K562 (cell line): Measurements from ENCODE around the gene ACSF3. TPM values are rescaled to one million over a fixed set of nuclear protein-coding genes. Genes with fewer than 3 reads are reported as not detected.

ENCODE experiments used
- ATAC-seq: fragments of 200-7000 bp; cut with Tn5 transposase; 3 replicates; pipeline ENCODE4 v1.9.1; 2020; ENCODE audit warnings: moderate library complexity
- BruUV-seq: library from RNA; stranded (reverse); fragments of 400-500 nt; replicated peaks from 2 replicates; lab custom pipeline; 2021; lab: Mats Ljungman, UMichigan
- CTCF ChIA-PET: fragments of 300-600 bp; formaldehyde crosslinking; extraction: SDS; loops from one replicate; lab custom pipeline; 2021; ENCODE audit warnings: low intra/inter-chr PET ratio; lab: Yijun Ruan, JAX
- POLR2A ChIA-PET: fragments of 300-600, 350-650 bp; sonication (Branson Sonifier 250); formaldehyde crosslinking; extraction: SDS; loops from one replicate; lab custom pipeline; 2021; ENCODE audit warnings: antibody characterized with exemption, inconsistent platforms; lab: Yijun Ruan, JAX
- DNase-seq, 4 experiments: peaks; one replicate each; pipeline versions ENCODE4 v3.0.0 to v3.0.0-alpha.2; 2011 to 2018; ENCODE audit warnings: low spot score in 3 of 4, mixed read lengths in 3 of 4; ENCODE audit errors: extremely low read depth in 1 of 4
- FAIRE-seq: peaks from 2 replicates; lab custom pipeline; 2011; peaks lifted over from hg19 to GRCh38; lab: Jason Lieb, UNC
- H2AFZ ChIP-seq: 2 replicates; pipeline ENCODE4 v1.6.0; 2011; ENCODE audit warnings: low read depth, low read length, control low read depth, inconsistent platforms
- H3K27ac ChIP-seq: fragments of 200-600 bp; 3 replicates; pipeline ENCODE4 v1.8.0; 2011; ENCODE audit warnings: low read depth, mild to moderate bottlenecking, control low read depth, inconsistent platforms, low read length, moderate library complexity, mixed read lengths; ENCODE audit errors: extremely low read depth
- H3K27me3 ChIP-seq, 2 experiments: fragments of 300-600 bp in 1 of 2; 2 replicates in 1 of 2; 3 replicates in 1 of 2; pipeline versions ENCODE4 v1.6.0 to v1.8.0; 2011; ENCODE audit warnings: inconsistent platforms in 2 of 2, low read length in 2 of 2, mild to moderate bottlenecking in 1 of 2, mixed read lengths in 1 of 2, moderate library complexity in 1 of 2; ENCODE audit not compliant: control insufficient read depth in 2 of 2, insufficient read depth in 2 of 2
- H3K36me3 ChIP-seq: fragments of 300-600 bp; 3 replicates; pipeline ENCODE4 v1.8.0; 2011; ENCODE audit warnings: mild to moderate bottlenecking, low read length, inconsistent platforms; ENCODE audit not compliant: control insufficient read depth, insufficient read depth
- H3K4me1 ChIP-seq, 2 experiments: fragments of 200-600 bp in 1 of 2; replicated peaks in 1 of 2; 2 replicates in 1 of 2; 3 replicates in 1 of 2; pipeline versions ENCODE4 v1.5.1 to v1.8.0; 2011; ENCODE audit warnings: inconsistent platforms in 2 of 2, low read length in 2 of 2, mild to moderate bottlenecking in 1 of 2, mixed read lengths in 1 of 2, moderate library complexity in 1 of 2; ENCODE audit not compliant: control insufficient read depth in 2 of 2, insufficient read depth in 2 of 2
- H3K4me2 ChIP-seq: 2 replicates; pipeline ENCODE4 v1.6.1; 2011; ENCODE audit warnings: low read length, control low read depth, inconsistent platforms, mixed read lengths; ENCODE audit not compliant: insufficient read depth
- H3K4me3 ChIP-seq: fragments of 200-600 bp; sonication (generic), shearing (Covaris generic); 2 replicates; pipeline ENCODE4 v1.5.1; 2016; ENCODE audit warnings: control low read depth, inconsistent platforms
- H3K79me2 ChIP-seq: fragments of 200-600 bp; 3 replicates; pipeline ENCODE4 v1.8.0; 2011; ENCODE audit warnings: low read length, inconsistent platforms; ENCODE audit not compliant: control insufficient read depth, insufficient read depth
- H3K9ac ChIP-seq, 2 experiments: 2 replicates each; pipeline versions ENCODE4 v1.6.0 to v1.6.1; 2011; ENCODE audit warnings: low read depth in 2 of 2, low read length in 2 of 2, control low read depth in 1 of 2, inconsistent platforms in 1 of 2, mild to moderate bottlenecking in 1 of 2, mixed read lengths in 1 of 2; ENCODE audit not compliant: insufficient read depth in 1 of 2
- H3K9me1 ChIP-seq: one replicate; pipeline ENCODE4 v1.6.0; 2011; ENCODE audit warnings: inconsistent platforms, mild to moderate bottlenecking, low read length, moderate library complexity; ENCODE audit not compliant: control insufficient read depth, insufficient read depth
- H3K9me3 ChIP-seq: replicated peaks from 2 replicates; pipeline ENCODE4 v1.5.1; 2011; ENCODE audit warnings: low read depth, low read length, inconsistent platforms; ENCODE audit not compliant: control insufficient read depth, insufficient read depth
- H4K20me1 ChIP-seq: replicated peaks from 2 replicates; pipeline ENCODE4 v1.6.1; 2011; ENCODE audit warnings: low read length, inconsistent platforms, mixed read lengths; ENCODE audit not compliant: control insufficient read depth, insufficient read depth
- ASH1L ChIP-seq: fragments of 450-650 bp; IDR thresholded peaks from 2 replicates; pipeline ENCODE4 v1.6.1; 2018; ENCODE audit warnings: borderline replicate concordance, mild to moderate bottlenecking, low read depth; ENCODE audit not compliant: partially characterized antibody
- CCNT2 ChIP-seq: IDR thresholded peaks from 2 replicates; pipeline ENCODE4 v1.6.1; 2011; ENCODE audit warnings: borderline replicate concordance, low read depth, mild to moderate bottlenecking, moderate library complexity, mixed read lengths, low read length; ENCODE audit not compliant: insufficient read length; ENCODE audit errors: extremely low read depth
- HDAC1 ChIP-seq, 2 experiments: fragments of 450-650 bp; IDR thresholded peaks; 2 replicates each; pipeline ENCODE4 v1.6.1; 2016 to 2017; ENCODE audit warnings: inconsistent platforms in 1 of 2, mild to moderate bottlenecking in 1 of 2, moderate library complexity in 1 of 2
- MAFK ChIP-seq: IDR thresholded peaks from 2 replicates; pipeline ENCODE4 v1.6.1; 2011; ENCODE audit warnings: low read length, improper control_type of control experiment
- NONO ChIP-seq, 2 experiments: fragments of 200-400 bp in 1 of 2; fragments of 450-650 bp in 1 of 2; formaldehyde crosslinking in 1 of 2; IDR thresholded peaks; 2 replicates each; pipeline ENCODE4 v1.6.1; 2017; ENCODE audit warnings: low read depth in 2 of 2, mild to moderate bottlenecking in 2 of 2, moderate library complexity in 2 of 2, low read length in 1 of 2
- SAFB ChIP-seq: fragments of 200-400 bp; formaldehyde crosslinking; IDR thresholded peaks from 2 replicates; pipeline ENCODE4 v1.6.1; 2017; ENCODE audit warnings: low read depth, low read length, borderline replicate concordance
- SIRT6 ChIP-seq: IDR thresholded peaks from one replicate; pipeline ENCODE4 v1.6.1; 2012; ENCODE audit warnings: low read depth, mild to moderate bottlenecking, control low read depth, inconsistent platforms, low read length, moderate library complexity
- ZFX ChIP-seq: sonication (generic); formaldehyde crosslinking; IDR thresholded peaks from 2 replicates; pipeline ENCODE4 v1.8.0; 2022; ENCODE audit warnings: mild to moderate bottlenecking, missing genetic modification reagents, moderate library complexity
- ZNF408 ChIP-seq: fragments of 250-450 bp; sonication (Bioruptor Pico); IDR thresholded peaks from 2 replicates; pipeline ENCODE4 v1.4.0; 2020; ENCODE audit warnings: low read depth, mild to moderate bottlenecking, moderate library complexity
- ZNF589 ChIP-seq: fragments of 200-800 bp; sonication (Bioruptor generic); IDR thresholded peaks from 2 replicates; pipeline ENCODE4 v1.6.1; 2016; ENCODE audit warnings: low read depth, missing genetic modification characterization, missing compliant biosample characterization
- WGBS: fragments of 100-300 bp; shearing (Covaris generic); methylation state at CpG from one replicate; pipeline ENCODE4 v1.1.6; 2016; ENCODE audit warnings: low coverage, mixed read lengths; ENCODE audit not compliant: insufficient coverage; ENCODE audit errors: missing lambda C conversion rate; 5-methylcytosine and 5-hydroxymethylcytosine counted together
- in situ Hi-C: fragments of 300-500 bp; cut with MboI; formaldehyde crosslinking; loops from 4 replicates; pipeline ENCODE4 v1.15.0; 2018; ENCODE audit warnings: inconsistent platforms, mixed read lengths
- intact Hi-C: fragments of 100-400 bp; cut with micrococcal nuclease; formaldehyde crosslinking; loops from 2 replicates; pipeline ENCODE4 v1.14.2; 2022
- polyA plus RNA-seq, 8 experiments: library from polyadenylated mRNA; depleted of rRNA in 4 of 8; stranded (reverse) in 5 of 8; unstranded in 3 of 8; fragments of >200 nt; fragmentation: Nextera tagmentation in 2 of 8; fragmentation: Illumina TruSeq in 1 of 8; extraction: Ambion mirVana in 2 of 8; extraction: Trizol in 1 of 8; gene quantifications; 2 replicates each; pipeline versions ENCODE4 v1.2.1 to v1.2.3, GENCODE V29; 2011 to 2014; ENCODE audit warnings: inconsistent platforms in 1 of 8, missing spikeins in 1 of 8
- total RNA-seq, 7 experiments: library from RNA; depleted of rRNA in 6 of 7; stranded (reverse); fragments of >200 nt in 6 of 7; fragmentation: Illumina TruSeq in 2 of 7; extraction: Trizol in 2 of 7; gene quantifications; 2 replicates each; pipeline versions ENCODE4 v1.2.1 to v1.2.3, GENCODE V29; 2011 to 2021; ENCODE audit warnings: low replicate concordance in 1 of 7
- TF ChIP-seq, protein P1 (sequence below): sonication (generic); formaldehyde crosslinking; IDR thresholded peaks from 2 replicates; pipeline ENCODE4 v1.8.0; 2022; ENCODE audit warnings: mild to moderate bottlenecking, missing genetic modification reagents
- TF ChIP-seq, protein P2 (sequence below): fragments of 250-450 bp; sonication (Bioruptor Pico); IDR thresholded peaks from 2 replicates; pipeline ENCODE4 v1.9.0; 2021; ENCODE audit warnings: mild to moderate bottlenecking, inconsistent platforms
- TF ChIP-seq, protein P3 (sequence below), 3 experiments: IDR thresholded peaks in 2 of 3; conservative IDR thresholded peaks in 1 of 3; 2 replicates each; pipeline ENCODE4 v1.5.1; 2011 to 2012; ENCODE audit warnings: low read length in 3 of 3, mild to moderate bottlenecking in 3 of 3, control low read depth in 2 of 3, improper control_type of control experiment in 1 of 3, inconsistent platforms in 1 of 3, low read depth in 1 of 3, mixed read lengths in 1 of 3, moderate library complexity in 1 of 3; ENCODE audit not compliant: insufficient read depth in 2 of 3

The ACSF3 gene
- total and polyA plus RNA-seq, 9 of the 15 experiments (the other 6 are each of a cell fraction or from before 2014, with no cell fraction given) = 0.77 to 32.8 (median 14.7) TPM

DNA sequence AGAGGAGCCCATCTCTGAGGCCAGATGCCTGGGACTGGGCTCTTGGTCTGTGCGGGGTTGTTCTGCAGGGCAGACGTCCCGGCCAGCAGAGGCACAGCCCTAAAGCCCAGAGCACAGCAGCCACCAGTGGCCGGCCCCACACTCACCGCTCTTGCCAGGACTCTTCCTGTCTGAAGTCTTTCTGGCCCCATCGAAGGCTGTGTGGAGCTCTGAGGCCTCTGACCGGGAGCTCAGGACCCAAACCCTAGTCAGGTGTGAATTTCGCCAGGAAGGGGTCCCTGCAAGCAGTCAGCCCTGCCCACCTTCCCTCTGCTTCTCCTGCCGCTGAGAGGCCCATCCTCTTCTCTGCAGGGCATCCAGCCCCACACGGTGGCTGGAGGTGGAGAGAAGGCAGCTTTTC is 10.7 kb downstream of the ACSF3 start (continued):
- TF ChIP-seq NONO (IDR thresholded peaks at IDR 0.05; ENCODE audit: low read depth in 2 of 2, low read length in 1 of 2) (no peak), ASH1L (no peak)

DNA sequence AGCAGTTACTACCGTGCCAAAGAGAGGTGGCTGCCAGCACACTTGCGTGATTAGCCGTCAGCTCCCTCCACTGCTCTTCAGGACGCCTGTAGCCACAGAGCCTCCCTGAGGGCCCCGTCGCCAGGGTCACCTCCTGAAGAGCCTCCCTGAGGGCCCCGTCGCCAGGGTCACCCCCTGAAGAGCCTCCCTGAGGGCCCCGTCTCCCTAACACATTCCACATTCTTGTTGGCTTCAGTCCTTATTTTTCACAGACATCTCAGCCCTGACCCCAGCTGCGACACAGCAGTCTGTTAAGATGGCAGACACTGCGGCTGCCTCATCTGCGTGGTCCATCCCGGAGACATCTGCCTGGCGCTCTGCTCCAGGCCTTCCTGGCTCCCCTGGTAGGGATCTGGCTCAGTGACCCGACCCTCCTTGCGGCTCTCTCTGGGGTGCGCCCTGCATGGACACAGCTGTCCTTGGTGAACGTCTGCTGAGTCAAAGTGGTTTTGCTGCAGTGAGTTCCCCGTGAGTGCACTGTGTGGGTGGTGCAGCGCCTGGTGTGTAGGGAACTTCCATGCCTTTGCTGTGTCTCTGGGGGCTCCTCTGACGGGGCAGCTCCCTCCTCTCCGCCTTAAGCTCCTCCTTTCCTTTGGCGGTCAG is 11.4 kb downstream of the ACSF3 start:
- H3K4me2 ChIP-seq = no peak overlapping the region
- peaks cover 6% of the 10 kb centered on the region for H3K79me2 ChIP-seq
- ChIA-PET CTCF (no interaction called here), POLR2A (interaction anchor here (1.0 kb wide), 1 partner anchor 13 kb away, joined by 6 read pairs; no protein-coding TSS in a partner anchor)
- H3K9ac ChIP-seq = no peak overlapping the region
- WGBS = 83% methylated on average over 23 of the region's 23 CpGs
- in situ Hi-C loops (no loop called here), intact Hi-C loops (no loop called here)
- H3K9me3 ChIP-seq = no peaks in the 10 kb centered on the region
- H3K27me3 ChIP-seq = no peaks in the 10 kb centered on the region
- no TSS peak for BruUV-seq
- no peak overlapping the region for H3K27ac ChIP-seq
- ATAC-seq = no peak
- peaks cover 3% of the 10 kb centered on the region for H3K9me1 ChIP-seq
- no peak for DNase-seq
- H3K36me3 ChIP-seq = peaks cover 80% of the 10 kb centered on the region
- no peak overlapping the region for H3K4me3 ChIP-seq
- H3K4me1 ChIP-seq = peaks cover 0 to 20% of the 10 kb centered on the region in 2 experiments; a peak in 2 of 5 replicates
- no peaks in the 10 kb centered on the region; the same call in 1 of the 2 replicates for H4K20me1 ChIP-seq
- TF ChIP-seq, protein P1, sequence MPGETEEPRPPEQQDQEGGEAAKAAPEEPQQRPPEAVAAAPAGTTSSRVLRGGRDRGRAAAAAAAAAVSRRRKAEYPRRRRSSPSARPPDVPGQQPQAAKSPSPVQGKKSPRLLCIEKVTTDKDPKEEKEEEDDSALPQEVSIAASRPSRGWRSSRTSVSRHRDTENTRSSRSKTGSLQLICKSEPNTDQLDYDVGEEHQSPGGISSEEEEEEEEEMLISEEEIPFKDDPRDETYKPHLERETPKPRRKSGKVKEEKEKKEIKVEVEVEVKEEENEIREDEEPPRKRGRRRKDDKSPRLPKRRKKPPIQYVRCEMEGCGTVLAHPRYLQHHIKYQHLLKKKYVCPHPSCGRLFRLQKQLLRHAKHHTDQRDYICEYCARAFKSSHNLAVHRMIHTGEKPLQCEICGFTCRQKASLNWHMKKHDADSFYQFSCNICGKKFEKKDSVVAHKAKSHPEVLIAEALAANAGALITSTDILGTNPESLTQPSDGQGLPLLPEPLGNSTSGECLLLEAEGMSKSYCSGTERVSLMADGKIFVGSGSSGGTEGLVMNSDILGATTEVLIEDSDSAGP (CRISPR knock-in tag) = no peak
- TF ChIP-seq, protein P2, sequence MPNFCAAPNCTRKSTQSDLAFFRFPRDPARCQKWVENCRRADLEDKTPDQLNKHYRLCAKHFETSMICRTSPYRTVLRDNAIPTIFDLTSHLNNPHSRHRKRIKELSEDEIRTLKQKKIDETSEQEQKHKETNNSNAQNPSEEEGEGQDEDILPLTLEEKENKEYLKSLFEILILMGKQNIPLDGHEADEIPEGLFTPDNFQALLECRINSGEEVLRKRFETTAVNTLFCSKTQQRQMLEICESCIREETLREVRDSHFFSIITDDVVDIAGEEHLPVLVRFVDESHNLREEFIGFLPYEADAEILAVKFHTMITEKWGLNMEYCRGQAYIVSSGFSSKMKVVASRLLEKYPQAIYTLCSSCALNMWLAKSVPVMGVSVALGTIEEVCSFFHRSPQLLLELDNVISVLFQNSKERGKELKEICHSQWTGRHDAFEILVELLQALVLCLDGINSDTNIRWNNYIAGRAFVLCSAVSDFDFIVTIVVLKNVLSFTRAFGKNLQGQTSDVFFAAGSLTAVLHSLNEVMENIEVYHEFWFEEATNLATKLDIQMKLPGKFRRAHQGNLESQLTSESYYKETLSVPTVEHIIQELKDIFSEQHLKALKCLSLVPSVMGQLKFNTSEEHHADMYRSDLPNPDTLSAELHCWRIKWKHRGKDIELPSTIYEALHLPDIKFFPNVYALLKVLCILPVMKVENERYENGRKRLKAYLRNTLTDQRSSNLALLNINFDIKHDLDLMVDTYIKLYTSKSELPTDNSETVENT (CRISPR knock-in tag) = no peak
- TF ChIP-seq SAFB = no peak
- TF ChIP-seq, protein P3, sequence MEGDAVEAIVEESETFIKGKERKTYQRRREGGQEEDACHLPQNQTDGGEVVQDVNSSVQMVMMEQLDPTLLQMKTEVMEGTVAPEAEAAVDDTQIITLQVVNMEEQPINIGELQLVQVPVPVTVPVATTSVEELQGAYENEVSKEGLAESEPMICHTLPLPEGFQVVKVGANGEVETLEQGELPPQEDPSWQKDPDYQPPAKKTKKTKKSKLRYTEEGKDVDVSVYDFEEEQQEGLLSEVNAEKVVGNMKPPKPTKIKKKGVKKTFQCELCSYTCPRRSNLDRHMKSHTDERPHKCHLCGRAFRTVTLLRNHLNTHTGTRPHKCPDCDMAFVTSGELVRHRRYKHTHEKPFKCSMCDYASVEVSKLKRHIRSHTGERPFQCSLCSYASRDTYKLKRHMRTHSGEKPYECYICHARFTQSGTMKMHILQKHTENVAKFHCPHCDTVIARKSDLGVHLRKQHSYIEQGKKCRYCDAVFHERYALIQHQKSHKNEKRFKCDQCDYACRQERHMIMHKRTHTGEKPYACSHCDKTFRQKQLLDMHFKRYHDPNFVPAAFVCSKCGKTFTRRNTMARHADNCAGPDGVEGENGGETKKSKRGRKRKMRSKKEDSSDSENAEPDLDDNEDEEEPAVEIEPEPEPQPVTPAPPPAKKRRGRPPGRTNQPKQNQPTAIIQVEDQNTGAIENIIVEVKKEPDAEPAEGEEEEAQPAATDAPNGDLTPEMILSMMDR (IDR thresholded peaks at IDR 0.05 in 2 of 3, conservative IDR thresholded peaks at IDR 0.05 in 1 of 3; ENCODE audit: insufficient read depth in 2 of 3, low read depth in 1 of 3, low read length in 3 of 3) = no peak
- no peak for TF ChIP-seq MAFK
- no peak for TF ChIP-seq ZFX (CRISPR knock-in tag)
- TF ChIP-seq HDAC1 (IDR thresholded peaks at IDR 0.05) = no peak
- no peak for TF ChIP-seq CCNT2
- TF ChIP-seq ZNF408 (CRISPR knock-in tag) = no peak
- no peak for TF ChIP-seq ZNF589 (CRISPR knock-in tag)
- no peak for TF ChIP-seq SIRT6
- no peak overlapping the region for H2AFZ ChIP-seq
- FAIRE-seq = no peak
